Measurements from ENCODE around the gene NRG3.

The NRG3 gene

GRCh38 chr10:82692458-82692857 is 817.5 kb downstream of the NRG3 start:
- DNase-seq (ENCODE audit: low read depth), result no peak

- DNase-seq (ENCODE audit: low read depth), result no peak
Measured at GRCh38 chr10:82721831-82722230, 846.8 kb downstream of the NRG3 start.

GRCh38 chr10:82722273-82722672 is 847.3 kb downstream of the NRG3 start:
- DNase-seq (ENCODE audit: low read depth), result no peak

- no peak for DNase-seq (ENCODE audit: low read depth)
Measured at GRCh38 chr10:82736305-82736704, 861.3 kb downstream of the NRG3 start.

GRCh38 chr10:82737549-82737948 is 862.6 kb downstream of the NRG3 start:
- DNase-seq (ENCODE audit: low read depth), result no peak

- DNase-seq (ENCODE audit: low read depth), result no peak
Measured at GRCh38 chr10:82738592-82738991, 863.6 kb downstream of the NRG3 start.

GRCh38 chr10:82742478-82742877 is 867.5 kb downstream of the NRG3 start:
- DNase-seq (ENCODE audit: low read depth), result no peak

- no peak for DNase-seq (ENCODE audit: low read depth)
Measured at GRCh38 chr10:82742898-82743297, 867.9 kb downstream of the NRG3 start.

GRCh38 chr10:82750538-82750937 is 875.5 kb downstream of the NRG3 start:
- no peak for DNase-seq (ENCODE audit: low read depth)

GRCh38 chr10:82757397-82757796 is 882.4 kb downstream of the NRG3 start:
- no peak for DNase-seq (ENCODE audit: low read depth)

- no peak for DNase-seq (ENCODE audit: low read depth)
Measured at GRCh38 chr10:82757901-82758300, 882.9 kb downstream of the NRG3 start.

- DNase-seq (ENCODE audit: low read depth), result no peak
Measured at GRCh38 chr10:82759050-82759449, 884.1 kb downstream of the NRG3 start.

- no peak for DNase-seq (ENCODE audit: low read depth)
Measured at GRCh38 chr10:82762641-82763040, 887.6 kb downstream of the NRG3 start.

GRCh38 chr10:82768040-82768439 is 893.0 kb downstream of the NRG3 start:
- DNase-seq (ENCODE audit: low read depth), result no peak

- DNase-seq (ENCODE audit: low read depth), result no peak
Measured at GRCh38 chr10:82778908-82779307, 903.9 kb downstream of the NRG3 start.

GRCh38 chr10:82796510-82796909 is 921.5 kb downstream of the NRG3 start:
- no peak for DNase-seq (ENCODE audit: low read depth)

- no peak for DNase-seq (ENCODE audit: low read depth)
Measured at GRCh38 chr10:82801289-82801688, 926.3 kb downstream of the NRG3 start.

- DNase-seq (ENCODE audit: low read depth), result no peak
Measured at GRCh38 chr10:82811621-82812020, 936.6 kb downstream of the NRG3 start.

GRCh38 chr10:82813856-82814255 is 938.9 kb downstream of the NRG3 start:
- DNase-seq (ENCODE audit: low read depth), result no peak

- no peak for DNase-seq (ENCODE audit: low read depth)
Measured at GRCh38 chr10:82814635-82815034, 939.6 kb downstream of the NRG3 start.

- DNase-seq (ENCODE audit: low read depth), result no peak
Measured at GRCh38 chr10:82815680-82816079, 940.7 kb downstream of the NRG3 start.

- no peak for DNase-seq (ENCODE audit: low read depth)
Measured at GRCh38 chr10:82817676-82818422, 942.9 kb downstream of the NRG3 start.

GRCh38 chr10:82821043-82821442 is 946.0 kb downstream of the NRG3 start:
- no peak for DNase-seq (ENCODE audit: low read depth)

- DNase-seq (ENCODE audit: low read depth), result no peak
Measured at GRCh38 chr10:82826132-82826531, 951.1 kb downstream of the NRG3 start.
